Germinal center (tissue), 1 donor: Measurements from ENCODE around the gene B4GALT3.

Experiments used
- DNase-seq: peaks from one replicate; pipeline ENCODE4 v3.0.0; 2012; ENCODE audit warnings: mixed read lengths, low spot score

The B4GALT3 gene

DNA sequence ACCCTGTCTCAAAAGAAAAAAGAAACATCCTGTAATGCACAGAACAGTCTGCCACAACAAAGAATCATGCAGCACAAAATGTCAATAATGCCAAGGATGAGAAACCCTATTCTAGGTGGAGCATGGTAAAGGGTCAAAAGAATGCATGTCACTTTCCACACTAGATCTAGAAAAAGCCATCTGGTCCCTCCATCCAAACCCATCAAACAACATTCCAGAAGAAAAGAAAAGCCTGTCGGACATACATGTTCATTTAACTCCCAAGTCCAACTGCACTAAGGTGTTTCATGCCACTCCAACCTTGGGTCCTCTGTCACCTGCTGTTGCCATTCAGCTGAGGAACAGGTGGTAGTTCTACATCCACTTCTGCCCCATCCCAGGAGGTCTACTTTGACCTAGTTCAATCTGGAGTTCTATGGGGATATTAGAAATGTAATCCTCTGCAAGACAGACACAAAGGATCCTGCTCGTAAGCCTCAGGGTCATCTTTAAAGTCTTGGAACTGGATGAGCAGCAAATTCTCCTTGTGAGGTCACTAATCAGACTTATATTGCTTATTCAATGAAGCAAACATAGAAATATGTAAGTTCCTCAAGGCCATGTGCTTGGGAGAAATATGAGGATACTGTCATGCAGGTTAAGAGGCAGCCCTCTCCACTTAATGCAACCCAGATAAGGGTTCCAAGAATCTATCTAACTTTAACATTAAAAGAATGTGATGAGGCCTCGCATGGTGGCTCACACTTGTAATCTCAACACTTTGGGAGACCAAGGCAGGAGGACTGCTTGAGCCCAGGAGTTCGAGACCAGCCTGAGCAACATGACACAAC, 48.5 kb downstream of the B4GALT3 start:
- DNase-seq: no peak

DNA sequence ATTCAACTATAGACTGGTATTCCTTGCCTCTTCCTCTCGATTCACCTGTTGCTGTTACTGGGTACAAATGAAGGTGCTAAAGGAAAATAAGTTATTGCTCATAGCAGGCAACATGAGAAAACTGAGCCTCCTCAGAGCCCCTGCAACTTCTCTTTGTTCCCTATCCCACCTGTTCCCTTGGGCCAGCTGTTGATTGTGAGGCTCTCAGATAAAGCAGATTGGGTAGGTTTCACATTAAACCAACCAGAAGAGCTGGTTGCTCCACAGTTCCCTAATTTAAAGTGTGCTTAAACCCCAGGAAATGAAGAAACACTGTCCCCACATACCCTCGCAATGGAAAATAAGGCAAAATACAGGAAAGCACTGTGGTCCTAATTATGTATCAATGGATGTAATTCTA, 49.7 kb downstream of the B4GALT3 start:
- DNase-seq: no peak

DNA sequence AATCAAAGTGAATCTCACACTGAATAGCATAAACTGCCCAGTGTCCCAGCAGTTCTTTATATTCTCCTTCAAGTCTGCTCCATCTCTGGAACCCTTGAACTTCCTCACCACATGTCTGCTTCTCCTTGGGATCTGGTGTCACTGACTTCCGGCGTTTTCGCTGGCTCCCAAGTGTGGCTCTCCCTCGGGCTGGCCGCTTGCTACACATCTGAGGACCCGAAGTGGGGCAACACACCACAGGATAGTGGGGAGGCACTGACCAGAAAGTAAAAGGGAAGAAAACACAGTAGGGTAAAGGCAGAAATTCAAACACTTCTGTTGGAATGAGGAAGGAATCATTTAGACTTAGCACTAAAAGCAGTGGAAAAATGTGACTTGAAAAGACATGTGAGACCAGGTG, 54.3 kb downstream of the B4GALT3 start:
- no peak for DNase-seq

DNA sequence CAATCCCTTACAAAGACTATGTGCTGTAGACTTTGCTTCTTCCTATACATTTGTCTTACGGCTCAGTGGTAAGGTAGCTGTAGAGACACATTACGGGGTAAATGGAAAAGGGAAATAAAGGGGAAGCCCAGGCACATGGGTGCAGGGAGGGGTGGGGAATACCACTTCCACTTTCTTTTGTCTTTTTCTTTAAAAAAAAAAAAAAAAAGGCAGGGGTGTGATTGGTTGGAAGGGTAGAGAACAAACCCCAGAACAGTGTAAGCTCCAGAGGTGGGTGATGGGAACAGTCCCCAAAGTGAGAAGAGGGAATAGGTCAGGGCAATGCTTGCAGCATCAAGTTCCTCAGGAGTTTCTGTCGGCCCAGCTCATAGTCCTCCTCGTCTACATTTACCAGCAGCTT, 55.5 kb downstream of the B4GALT3 start:
- DNase-seq: no peak
